ENCODE results near the gene RPL39.

- TF ChIP-seq EZH2 (IDR thresholded peaks at IDR 0.05; ENCODE audit: insufficient read depth, low read length), result no peak
- TF ChIP-seq, protein P1, sequence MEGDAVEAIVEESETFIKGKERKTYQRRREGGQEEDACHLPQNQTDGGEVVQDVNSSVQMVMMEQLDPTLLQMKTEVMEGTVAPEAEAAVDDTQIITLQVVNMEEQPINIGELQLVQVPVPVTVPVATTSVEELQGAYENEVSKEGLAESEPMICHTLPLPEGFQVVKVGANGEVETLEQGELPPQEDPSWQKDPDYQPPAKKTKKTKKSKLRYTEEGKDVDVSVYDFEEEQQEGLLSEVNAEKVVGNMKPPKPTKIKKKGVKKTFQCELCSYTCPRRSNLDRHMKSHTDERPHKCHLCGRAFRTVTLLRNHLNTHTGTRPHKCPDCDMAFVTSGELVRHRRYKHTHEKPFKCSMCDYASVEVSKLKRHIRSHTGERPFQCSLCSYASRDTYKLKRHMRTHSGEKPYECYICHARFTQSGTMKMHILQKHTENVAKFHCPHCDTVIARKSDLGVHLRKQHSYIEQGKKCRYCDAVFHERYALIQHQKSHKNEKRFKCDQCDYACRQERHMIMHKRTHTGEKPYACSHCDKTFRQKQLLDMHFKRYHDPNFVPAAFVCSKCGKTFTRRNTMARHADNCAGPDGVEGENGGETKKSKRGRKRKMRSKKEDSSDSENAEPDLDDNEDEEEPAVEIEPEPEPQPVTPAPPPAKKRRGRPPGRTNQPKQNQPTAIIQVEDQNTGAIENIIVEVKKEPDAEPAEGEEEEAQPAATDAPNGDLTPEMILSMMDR (IDR thresholded peaks at IDR 0.05; ENCODE audit: insufficient read depth, low read depth, low read length), result no peak
These were observed 28.7 kb downstream of the RPL39 start for GRCh38 chrX:119762718-119763117.
